NCI-H774 (cell line): ENCODE data around the gene GNG12.
"Not testable (repeated sequence)": the region's sequence is repeated elsewhere in the genome, so short reads cannot be mapped to it uniquely, and the experiment has no call there.

Experiments used
- DNase-seq: peaks from one replicate; lab custom pipeline; 2025; lab: John Stamatoyannopoulos, UW

The GNG12 gene

DNA sequence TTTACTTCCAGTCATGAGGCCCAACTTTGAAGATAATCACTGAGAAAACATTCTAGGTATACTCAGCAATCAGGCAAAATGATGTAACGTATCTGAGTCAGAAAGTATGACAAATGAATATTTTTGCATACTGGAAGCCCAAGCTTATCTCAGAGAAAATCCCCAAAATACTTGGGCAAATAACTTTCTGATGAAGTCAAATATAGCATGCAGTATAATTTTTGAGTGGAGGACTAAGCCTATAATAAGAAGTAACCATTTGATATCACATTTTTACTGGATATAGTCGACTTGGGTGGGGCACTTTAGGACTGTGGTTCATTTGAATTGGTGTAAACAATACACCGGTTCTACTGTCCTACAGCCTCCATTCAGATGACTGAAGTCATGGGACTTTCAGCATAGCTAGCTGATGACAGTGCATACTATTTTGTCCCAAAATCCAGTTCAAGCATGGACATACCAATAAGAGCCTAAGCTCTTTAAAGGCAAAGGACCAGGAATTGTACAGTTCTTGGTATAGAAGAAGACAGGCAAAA lies 150.5 kb downstream of the GNG12 start:
- no peak for DNase-seq

GRCh38 chr1:67680486-67680885 lies 152.8 kb downstream of the GNG12 start:
- DNase-seq, result no peak

DNA sequence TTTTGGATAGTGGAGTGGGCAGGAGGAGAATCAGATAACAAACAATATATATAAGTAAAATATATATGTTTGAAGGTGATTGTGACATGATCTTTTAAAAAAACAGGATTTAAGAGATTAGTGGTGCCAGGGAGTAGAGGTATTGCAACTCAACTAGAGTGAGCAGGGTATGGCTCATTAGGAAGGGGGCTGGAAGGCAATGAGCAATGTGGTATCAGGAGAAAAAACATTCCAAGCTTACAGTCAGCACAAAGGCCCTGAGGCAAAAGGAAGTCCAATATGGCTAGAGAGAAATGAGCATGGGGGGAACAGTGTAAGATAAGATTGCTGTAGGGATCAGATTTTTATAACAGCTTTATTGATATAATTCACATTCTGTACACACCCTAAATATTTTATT lies 153.6 kb downstream of the GNG12 start:
- DNase-seq, result no peak

- no peak for DNase-seq
Observed at GRCh38 chr1:67677930-67678329, 155.3 kb downstream of the GNG12 start.

DNA sequence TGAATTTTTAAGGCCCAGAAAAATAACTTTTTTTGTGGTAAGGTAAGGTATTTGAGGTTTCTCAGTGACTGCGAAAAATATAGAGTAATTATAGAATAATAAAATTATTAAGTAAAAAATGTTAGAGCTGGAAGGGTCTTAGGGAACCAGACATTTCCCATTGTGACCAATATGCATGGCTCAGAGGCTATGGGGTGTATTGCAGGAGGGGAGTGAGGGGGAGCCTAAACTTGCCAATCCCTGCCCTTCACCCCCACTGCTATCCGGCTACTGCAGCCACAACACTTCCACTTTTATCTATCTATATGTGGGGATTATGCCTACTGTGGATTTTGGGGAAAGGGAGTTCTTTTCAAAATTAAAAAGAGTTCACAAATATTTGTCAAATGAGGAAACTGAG lies 155.9 kb downstream of the GNG12 start:
- DNase-seq, result no peak

- DNase-seq, result no peak
Observed at GRCh38 chr1:67676946-67677345, 156.3 kb downstream of the GNG12 start.

- DNase-seq, result no peak
Observed at GRCh38 chr1:67676287-67676686, 157.0 kb downstream of the GNG12 start.

GRCh38 chr1:67675800-67676199 lies 157.5 kb downstream of the GNG12 start:
- no peak for DNase-seq

DNA sequence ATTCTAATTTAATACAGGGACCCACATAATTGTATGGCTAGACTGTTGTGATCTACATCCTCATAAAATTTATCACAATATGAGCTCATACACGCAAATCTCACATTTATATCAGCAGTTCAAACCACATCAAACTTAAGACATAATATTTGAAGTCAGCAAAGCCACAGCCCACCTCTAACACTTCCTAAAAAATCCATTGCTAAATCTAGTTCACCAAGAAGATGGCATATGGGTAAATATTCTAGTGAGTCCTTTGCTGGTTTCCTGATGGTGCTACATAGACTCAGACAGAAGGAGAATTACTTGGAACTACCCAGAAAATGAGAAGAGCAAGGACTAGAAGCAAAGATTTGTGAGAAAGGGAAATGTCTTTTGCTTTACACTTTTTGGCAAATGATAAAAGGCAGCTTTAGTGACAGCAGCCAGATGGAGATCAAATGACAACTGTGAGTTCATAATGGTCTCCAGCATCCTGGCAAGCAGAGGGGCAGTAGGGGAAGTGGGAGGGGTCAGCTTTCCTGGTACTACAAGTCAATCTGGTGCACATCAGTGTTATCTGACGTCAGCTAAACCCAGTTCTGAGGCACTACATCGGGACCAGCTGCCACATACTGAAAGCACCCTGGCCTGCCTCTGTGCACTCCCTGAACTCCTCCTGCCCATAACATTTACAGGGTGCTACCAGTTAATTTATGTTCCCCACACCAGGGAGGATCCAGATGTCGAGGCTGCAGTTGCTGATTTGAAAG lies 158.8 kb downstream of the GNG12 start:
- peak; percentile 13 for DNase-seq

DNA sequence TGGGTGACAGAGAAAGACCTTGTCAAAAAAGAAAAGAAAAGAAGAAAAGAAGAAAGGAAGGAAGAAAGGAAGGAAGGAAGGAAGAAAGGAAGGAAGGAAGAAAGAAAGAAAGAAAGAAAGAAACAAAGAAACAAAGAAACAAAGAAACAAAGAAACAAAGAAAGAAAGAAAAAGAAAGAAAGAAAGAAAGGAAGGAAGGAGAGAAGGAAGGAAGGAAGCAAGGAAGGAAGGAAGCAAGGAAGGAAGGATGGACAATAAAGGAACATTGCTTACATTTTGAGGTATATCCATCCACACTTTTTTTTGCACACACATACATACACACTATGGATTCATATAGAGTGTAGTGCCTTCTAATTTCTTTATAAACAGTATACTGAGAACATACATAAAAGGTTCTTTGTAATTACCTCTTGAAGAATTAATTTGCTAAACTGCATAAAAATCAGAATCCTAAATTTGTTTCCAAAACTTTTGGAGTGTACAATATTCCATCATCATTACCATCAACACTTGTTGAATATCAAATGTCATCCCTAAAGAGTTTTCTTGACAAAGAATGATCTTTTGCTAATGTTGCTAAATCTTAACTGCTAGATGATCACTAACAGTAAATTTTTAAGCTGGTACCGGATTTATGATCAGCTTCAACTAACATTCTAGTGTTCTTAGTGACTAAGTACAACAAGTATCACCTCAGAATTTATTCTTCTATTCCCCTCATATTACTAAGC lies 159.6 kb downstream of the GNG12 start:
- DNase-seq, result no peak

DNA sequence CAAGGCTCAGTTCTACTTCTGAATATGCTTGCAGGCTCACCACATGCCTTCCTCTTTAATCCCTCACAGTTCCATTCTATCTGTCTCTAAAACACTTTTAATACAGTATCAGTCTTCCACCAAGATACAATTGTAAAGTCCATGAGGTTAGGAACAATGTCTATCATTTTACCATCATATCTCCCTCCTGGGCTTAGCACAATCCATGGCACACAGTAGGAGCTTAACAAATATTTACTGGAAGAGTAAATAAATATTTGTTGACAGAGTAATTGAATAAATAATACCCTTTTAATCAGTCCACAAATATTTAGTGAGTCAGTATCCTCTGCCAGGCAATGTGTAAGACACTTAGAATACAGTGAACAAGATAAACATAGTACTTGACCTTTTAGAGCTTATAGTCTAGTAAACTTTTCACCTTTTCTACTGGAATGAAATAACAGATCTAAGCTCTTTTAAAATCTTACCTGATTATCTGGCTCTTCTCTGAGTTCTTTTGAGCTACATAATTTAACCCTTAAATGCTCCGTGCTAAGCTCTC lies 160.9 kb downstream of the GNG12 start:
- DNase-seq, result peak; percentile 29

DNA sequence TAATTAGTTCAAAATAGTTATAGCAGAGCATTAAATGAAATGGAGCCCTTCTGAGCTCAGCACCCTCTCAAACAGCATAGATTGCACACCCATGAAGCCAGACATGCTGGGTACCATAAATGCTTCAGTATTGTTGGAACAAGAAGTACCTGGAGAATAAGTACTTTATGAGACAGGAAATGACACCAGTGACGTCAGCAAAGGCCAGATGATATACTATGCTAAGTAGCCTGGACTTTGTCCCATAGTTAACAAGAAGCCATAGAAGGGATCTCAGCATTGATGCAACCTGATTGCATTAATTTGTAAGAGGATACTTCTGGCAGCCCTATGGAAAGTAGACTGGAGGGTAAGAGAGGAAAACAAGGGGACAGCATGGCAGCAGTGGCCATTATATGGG lies 164.6 kb downstream of the GNG12 start:
- DNase-seq, result no peak

DNA sequence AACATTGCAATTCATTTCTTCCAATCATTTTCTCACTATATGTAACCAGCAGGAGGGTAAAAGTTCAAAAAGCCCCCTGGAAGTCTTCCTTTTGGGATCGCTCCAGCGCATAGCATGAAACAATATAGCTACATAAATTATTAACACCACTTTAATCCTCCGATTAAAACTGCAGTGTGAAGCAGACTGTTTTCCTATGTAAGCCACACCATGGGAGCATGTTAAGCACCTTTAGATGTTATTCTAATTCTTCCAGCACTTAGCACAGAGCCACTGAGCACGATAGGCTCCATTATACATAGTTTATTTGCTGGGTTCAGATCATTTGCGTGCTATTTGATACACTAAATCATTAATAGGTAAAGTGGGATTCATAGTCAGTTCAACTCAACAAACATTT lies 166.6 kb downstream of the GNG12 start:
- DNase-seq, result no peak

DNA sequence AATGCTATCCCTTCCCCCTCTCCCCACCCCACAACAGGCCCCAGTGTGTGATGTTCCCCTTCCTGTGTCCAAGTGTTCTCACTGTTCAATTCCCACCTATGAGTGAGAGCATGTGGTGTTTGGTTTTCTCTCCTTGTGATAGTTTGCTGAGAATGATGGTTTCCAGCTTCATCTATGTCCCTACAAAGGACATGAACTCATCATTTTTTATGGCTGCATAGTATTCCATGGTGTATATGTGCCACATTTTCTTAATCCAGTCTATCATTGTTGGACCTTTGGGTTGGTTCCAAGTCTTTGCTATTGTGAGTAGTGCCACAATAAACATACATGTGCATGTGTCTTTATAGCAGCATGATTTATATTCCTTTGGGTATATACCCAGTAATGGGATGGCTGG lies 168.0 kb downstream of the GNG12 start:
- not testable (repeated sequence) for DNase-seq

DNA sequence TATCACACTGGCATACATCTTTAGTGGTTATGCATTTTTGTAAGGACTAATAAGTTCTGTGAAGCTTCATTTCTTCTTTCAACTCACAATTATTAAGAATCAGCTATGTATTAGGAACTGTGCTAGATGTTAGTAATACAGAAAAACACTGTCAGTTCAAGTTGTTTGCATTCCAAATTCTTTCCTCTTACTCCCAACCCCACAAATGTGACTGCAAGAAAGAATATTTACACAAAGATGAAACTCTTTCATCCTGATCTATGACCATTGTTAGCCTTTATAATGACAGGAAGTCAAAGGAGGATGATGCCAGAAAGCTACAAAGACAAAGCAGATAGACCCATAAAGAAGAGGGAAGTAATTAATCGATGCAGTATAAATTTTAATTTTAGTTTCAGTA lies 169.2 kb downstream of the GNG12 start:
- DNase-seq, result no peak

GRCh38 chr1:67662884-67663283 lies 170.4 kb downstream of the GNG12 start:
- no peak for DNase-seq

DNA sequence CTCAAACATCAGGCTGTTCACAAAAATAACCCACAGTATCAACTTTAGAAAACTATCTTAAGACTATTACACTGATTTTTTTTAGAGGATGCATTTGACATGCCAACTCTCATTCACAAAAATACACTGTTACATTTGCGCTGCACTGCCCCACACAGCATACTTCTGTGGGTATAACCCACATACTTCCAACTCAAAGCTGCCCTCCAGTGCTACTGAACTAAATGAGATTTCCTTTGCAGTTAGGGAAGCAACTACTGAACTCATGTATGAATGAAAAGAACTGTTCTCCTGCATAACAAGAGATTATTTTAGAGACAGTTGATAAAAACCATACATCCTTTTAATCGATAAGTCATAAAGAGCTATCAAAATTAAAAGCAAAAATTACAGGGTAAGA lies 174.0 kb downstream of the GNG12 start:
- no peak for DNase-seq

- DNase-seq, result not testable (repeated sequence)
Observed at GRCh38 chr1:67657152-67657551, 176.1 kb downstream of the GNG12 start.

DNA sequence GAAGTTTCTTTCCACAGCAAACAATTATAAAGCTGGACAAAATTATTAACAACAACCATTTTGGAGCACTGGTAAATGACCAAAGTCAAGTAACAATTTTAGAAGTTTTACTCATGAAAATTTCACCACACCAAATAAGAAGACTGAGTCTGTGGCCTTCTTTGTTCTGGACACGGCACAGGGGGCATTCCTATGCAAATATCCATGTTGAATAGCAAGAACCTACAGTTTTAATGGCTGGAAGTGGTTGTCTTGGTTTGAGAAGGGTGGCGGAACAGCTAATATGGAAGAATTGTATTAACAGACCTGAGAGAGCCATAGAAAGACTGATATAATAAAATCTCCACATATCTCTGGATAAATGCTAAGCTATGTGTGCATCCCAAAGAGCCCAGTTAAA lies 177.7 kb downstream of the GNG12 start:
- no peak for DNase-seq

DNA sequence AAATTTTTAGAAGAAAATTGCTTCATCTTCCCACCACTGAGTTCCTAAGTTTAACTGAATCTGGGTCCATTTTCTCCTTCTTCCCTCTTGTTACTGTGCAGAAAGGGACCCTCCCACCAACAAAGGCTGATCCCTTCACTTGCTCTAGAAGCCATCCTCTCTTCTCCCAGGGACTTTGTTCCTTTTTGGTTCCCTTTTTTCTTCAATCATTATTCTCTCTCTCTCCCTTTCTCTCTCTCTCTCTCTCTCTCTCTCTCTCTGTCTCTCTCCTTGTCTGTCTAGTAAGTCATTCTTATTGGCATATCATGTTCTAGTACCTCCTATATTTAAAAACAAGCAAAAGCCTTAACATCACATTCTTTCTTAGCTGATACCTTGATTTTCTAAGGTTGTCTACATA lies 180.0 kb downstream of the GNG12 start:
- DNase-seq, result no peak

- no peak for DNase-seq
Observed at GRCh38 chr1:67652800-67653199, 180.5 kb downstream of the GNG12 start.
